Body of pancreas (tissue), 4 donors: ENCODE results near the gene SHISA4.

Experiments
- CTCF ChIP-seq, 7 experiments: fragments of 450-650 bp in 4 of 7; fragments of 200-600 bp in 3 of 7; sonication (generic) in 3 of 7; IDR thresholded peaks; one replicate each; pipeline ENCODE4 v1.5.1; 2016 to 2019; ENCODE audit warnings: antibody characterized with exemption in 7 of 7
- POLR2A ChIP-seq, 3 donors: fragments of 450-650 bp; IDR thresholded peaks; one replicate each; pipeline ENCODE4 v1.6.1; 2016; ENCODE audit warnings: antibody characterized with exemption in 3 of 3, mild to moderate bottlenecking in 2 of 3

DNA sequence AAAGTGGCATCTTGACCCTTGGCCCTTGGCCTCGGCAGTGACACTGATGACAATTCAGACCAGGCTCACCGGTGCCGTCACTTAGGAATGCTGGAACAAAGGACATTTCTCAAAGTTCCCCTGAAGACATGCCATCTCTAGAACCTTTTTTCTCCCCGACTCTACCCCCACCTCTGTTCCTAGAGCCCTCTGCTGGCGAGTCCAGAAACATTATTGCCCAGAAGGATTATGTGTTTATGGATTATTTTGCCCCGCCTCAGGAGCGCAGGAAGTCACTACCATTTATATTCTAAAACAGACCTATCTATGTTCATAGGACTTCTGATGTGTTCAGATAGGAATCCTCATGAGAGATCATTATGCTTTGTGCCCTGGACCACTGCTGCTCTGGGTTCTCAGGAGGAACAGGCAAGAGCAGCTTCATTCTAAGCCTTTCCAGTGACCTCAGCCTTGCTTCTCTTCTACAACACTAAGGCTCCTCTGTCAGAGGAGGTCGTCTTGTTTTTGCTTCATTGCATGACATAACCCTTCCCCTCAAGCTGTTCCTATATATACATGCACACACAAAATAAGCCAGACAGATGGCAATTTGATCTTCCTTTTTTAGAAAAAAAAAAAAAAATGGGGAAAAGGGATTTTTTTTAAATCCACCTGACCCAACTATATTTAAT lies 12.4 kb upstream of the SHISA4 start:
- TF ChIP-seq POLR2A (IDR thresholded peaks at IDR 0.05) (no peak), CTCF (IDR thresholded peaks at IDR 0.05) (peak in 2 of 7 experiments; percentile 5 to 9)
